A673 (cell line): ENCODE measurements around the gene RASSF3. TPM values are rescaled to one million over a fixed set of nuclear protein-coding genes. Genes with fewer than 3 reads are reported as not detected.

Experiments used
- BruUV-seq: library from RNA; stranded (reverse); fragments of 400-500 nt; replicated peaks from 2 replicates; lab custom pipeline; 2021; lab: Mats Ljungman, UMichigan
- CTCF ChIA-PET: fragments of 300-600 bp; sonication (Branson Sonifier 250); formaldehyde crosslinking; loops from one replicate; lab custom pipeline; 2022; ENCODE audit warnings: antibody characterized with exemption; lab: Charles Lee
- POLR2A ChIA-PET: fragments of 300-600 bp; sonication (Branson Sonifier 250); formaldehyde crosslinking; loops from one replicate; lab custom pipeline; 2022; ENCODE audit warnings: antibody characterized with exemption; ENCODE audit not compliant: low non-redundant PET; lab: Charles Lee
- DNase-seq: peaks from one replicate; pipeline ENCODE4 v3.0.0-alpha.2; 2015; ENCODE audit warnings: low spot score
- H3K27ac ChIP-seq: fragments of 200-600 bp; sonication (generic); 2 replicates; pipeline ENCODE4 v1.5.1; 2016; ENCODE audit warnings: mixed run types, low read depth, mild to moderate bottlenecking, mixed read lengths, antibody characterized with exemption, low read length; ENCODE audit not compliant: poor library complexity, severe bottlenecking
- H3K27me3 ChIP-seq: fragments of 200-600 bp; sonication (generic); replicated peaks from 2 replicates; pipeline ENCODE4 v1.6.1; 2017; ENCODE audit warnings: mixed run types, low read depth, mild to moderate bottlenecking, mixed read lengths, antibody characterized with exemption, low read length; ENCODE audit not compliant: insufficient read depth, poor library complexity
- H3K36me3 ChIP-seq: fragments of 200-600 bp; sonication (generic); 2 replicates; pipeline ENCODE4 v1.6.1; 2016; ENCODE audit warnings: mixed run types, mild to moderate bottlenecking, mixed read lengths, antibody characterized with exemption, low read length; ENCODE audit not compliant: insufficient read depth, poor library complexity, severe bottlenecking
- H3K4me1 ChIP-seq: fragments of 200-600 bp; sonication (generic); 2 replicates; pipeline ENCODE4 v1.6.1; 2017; ENCODE audit warnings: mixed run types, mild to moderate bottlenecking, mixed read lengths, antibody characterized with exemption, low read length; ENCODE audit not compliant: insufficient read depth, poor library complexity, severe bottlenecking
- H3K4me3 ChIP-seq: fragments of 200-600 bp; sonication (generic); 2 replicates; pipeline ENCODE4 v1.5.1; 2016; ENCODE audit warnings: low read depth, mixed run types, mild to moderate bottlenecking, mixed read lengths, low read length; ENCODE audit not compliant: poor library complexity, severe bottlenecking
- H3K9me3 ChIP-seq: fragments of 200-600 bp; sonication (generic); 2 replicates; pipeline ENCODE4 v1.6.1; 2016; ENCODE audit warnings: mixed run types, low read depth, mild to moderate bottlenecking, mixed read lengths, antibody characterized with exemption, low read length; ENCODE audit not compliant: poor library complexity, severe bottlenecking
- EZH2 ChIP-seq: fragments of 200-600 bp; sonication (generic); IDR thresholded peaks from 2 replicates; pipeline ENCODE4 v1.6.1; 2017; ENCODE audit warnings: borderline replicate concordance, low read depth, mild to moderate bottlenecking, mixed read lengths, antibody characterized with exemption, low read length; ENCODE audit not compliant: poor library complexity, severe bottlenecking
- intact Hi-C: fragments of 100-400 bp; cut with micrococcal nuclease; formaldehyde crosslinking; loops from one replicate; pipeline ENCODE4 v1.10.0; 2022; ENCODE audit not compliant: unreplicated experiment
- total RNA-seq: library from RNA; stranded (reverse); gene quantifications from 2 replicates; pipeline ENCODE4 v1.2.3, GENCODE V29; 2021
- TF ChIP-seq, protein P1 (sequence below): fragments of 300-800, 200-600 bp; sonication (generic); conservative IDR thresholded peaks from 2 replicates; pipeline ENCODE4 v1.5.1; 2017; ENCODE audit warnings: low read depth, mild to moderate bottlenecking, antibody characterized with exemption, low read length, moderate library complexity, mixed read lengths

The RASSF3 gene
- total RNA-seq, 1 experiment from 2014 or later: 38.2 TPM

DNA sequence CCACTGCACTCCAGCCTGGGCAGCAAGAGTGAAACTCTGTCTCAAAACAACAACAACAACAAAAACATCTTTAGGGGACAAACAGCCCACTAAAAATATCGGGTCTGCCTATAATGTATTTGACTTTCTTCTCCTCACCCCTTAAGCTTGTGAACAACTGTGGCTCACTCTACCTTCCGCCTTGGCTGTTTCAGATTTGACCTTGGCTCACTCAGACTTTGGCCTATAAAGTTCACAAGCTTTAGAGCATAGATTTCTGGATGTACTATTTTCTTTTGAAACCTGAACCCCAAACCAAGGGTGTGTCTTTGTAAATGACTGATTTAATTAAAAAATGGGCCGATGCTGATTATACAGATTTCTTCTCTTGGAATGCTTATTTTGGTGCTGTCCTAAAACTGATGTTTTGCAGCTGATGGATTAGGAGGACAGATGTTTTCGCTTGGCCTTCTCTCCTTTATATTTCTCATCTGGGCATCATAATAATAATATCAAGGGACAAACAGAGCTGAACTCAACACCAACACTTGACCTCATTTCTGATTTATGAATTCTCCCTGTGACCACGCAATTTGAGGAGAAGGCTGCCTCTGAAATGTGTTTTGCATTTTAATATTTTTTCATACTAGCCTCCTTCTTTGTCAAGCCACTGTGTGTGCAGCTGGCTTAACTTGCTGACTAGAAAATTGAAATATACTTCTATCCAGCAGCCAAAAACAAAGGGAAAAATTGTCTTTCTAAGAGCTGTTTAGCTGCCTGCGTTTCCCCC is 40.2 kb upstream of the RASSF3 start:
- ChIA-PET CTCF (no interaction called here), POLR2A (no interaction called here)
- intact Hi-C loops: no loop called here

DNA sequence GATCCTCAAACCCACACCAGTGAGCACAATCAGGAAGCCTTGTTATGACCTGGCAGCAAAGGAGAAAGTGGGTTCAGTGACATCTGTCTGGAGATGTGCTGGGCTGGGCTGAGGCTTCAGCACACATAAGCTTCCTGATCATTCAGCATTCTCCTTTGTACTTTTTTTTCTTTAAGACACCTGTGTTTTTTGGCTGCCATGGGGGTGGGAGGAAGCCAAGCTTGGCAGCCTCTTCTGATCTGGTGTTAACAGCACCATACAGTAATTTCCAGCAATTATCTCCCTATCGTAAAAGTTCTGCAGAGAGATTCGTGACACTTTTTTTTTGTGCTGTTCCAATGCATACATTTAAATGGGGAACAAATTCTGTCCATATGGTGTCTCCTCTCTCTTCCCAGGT is 38.9 kb upstream of the RASSF3 start:
- H3K4me3 ChIP-seq: no peak overlapping the region
- peaks cover 16% of the 10 kb centered on the region for H3K9me3 ChIP-seq
- H3K4me1 ChIP-seq: no peaks in the 10 kb centered on the region
- DNase-seq: no peak
- ChIA-PET CTCF (no interaction called here), POLR2A (no interaction called here)
- no peak for TF ChIP-seq EZH2
- TF ChIP-seq, protein P1, sequence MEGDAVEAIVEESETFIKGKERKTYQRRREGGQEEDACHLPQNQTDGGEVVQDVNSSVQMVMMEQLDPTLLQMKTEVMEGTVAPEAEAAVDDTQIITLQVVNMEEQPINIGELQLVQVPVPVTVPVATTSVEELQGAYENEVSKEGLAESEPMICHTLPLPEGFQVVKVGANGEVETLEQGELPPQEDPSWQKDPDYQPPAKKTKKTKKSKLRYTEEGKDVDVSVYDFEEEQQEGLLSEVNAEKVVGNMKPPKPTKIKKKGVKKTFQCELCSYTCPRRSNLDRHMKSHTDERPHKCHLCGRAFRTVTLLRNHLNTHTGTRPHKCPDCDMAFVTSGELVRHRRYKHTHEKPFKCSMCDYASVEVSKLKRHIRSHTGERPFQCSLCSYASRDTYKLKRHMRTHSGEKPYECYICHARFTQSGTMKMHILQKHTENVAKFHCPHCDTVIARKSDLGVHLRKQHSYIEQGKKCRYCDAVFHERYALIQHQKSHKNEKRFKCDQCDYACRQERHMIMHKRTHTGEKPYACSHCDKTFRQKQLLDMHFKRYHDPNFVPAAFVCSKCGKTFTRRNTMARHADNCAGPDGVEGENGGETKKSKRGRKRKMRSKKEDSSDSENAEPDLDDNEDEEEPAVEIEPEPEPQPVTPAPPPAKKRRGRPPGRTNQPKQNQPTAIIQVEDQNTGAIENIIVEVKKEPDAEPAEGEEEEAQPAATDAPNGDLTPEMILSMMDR: no peak
- BruUV-seq: no TSS peak
- H3K36me3 ChIP-seq: no peaks in the 10 kb centered on the region
- no peak overlapping the region for H3K27ac ChIP-seq
- H3K27me3 ChIP-seq: no peaks in the 10 kb centered on the region
- intact Hi-C loops: no loop called here

More for the DNA sequence above, 40.2 kb upstream of the RASSF3 start:
- Histone ChIP-seq H3K9me3 (peaks cover 9% of the 10 kb centered on the region), H3K4me3 (no peak overlapping the region), H3K27me3 (no peaks in the 10 kb centered on the region), H3K36me3 (no peaks in the 10 kb centered on the region), H3K4me1 (no peaks in the 10 kb centered on the region), H3K27ac (no peak overlapping the region)
- BruUV-seq: no TSS peak
- DNase-seq: no peak
- no peak for TF ChIP-seq EZH2
- TF ChIP-seq, protein P1: no peak

DNA sequence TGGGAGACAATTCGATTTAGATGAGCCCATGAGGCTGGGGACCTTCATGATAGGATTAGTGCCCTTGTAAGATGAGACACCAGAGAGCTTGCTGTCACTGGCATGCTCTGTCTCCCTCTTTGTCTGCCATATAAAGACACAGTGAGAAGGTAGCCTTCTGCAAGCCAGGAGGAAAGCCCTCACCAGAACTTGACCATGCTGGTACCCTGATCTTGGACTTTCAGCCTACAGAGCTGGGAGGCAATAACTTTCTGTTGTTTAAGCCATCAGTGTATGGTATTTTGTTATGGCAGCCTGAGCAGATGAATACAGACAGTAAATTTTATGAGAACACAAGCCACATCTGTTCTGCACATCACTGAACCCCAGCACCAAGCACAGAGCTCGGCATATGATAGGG is 38.1 kb upstream of the RASSF3 start:
- Histone ChIP-seq H3K4me3 (no peak overlapping the region), H3K9me3 (peaks cover 16% of the 10 kb centered on the region), H3K27me3 (no peaks in the 10 kb centered on the region), H3K36me3 (no peaks in the 10 kb centered on the region), H3K27ac (no peak overlapping the region), H3K4me1 (no peaks in the 10 kb centered on the region)
- intact Hi-C loops: no loop called here
- CTCF ChIA-PET: no interaction called here
- no TSS peak for BruUV-seq
- DNase-seq: no peak
- TF ChIP-seq, protein P1: no peak
- TF ChIP-seq EZH2: no peak
- POLR2A ChIA-PET: no interaction called here
